IPS DF 4.7 (cell line): Measurements from ENCODE around the gene ZNF582.
"Not testable (repeated sequence)": the region's sequence is repeated elsewhere in the genome, so short reads cannot be mapped to it uniquely, and the experiment has no call there.

ENCODE experiments used
- DNase-seq: peaks from one replicate; pipeline ENCODE4 v3.0.0-alpha.2; 2013; ENCODE audit warnings: low spot score; ENCODE audit errors: extremely low read depth

The ZNF582 gene

GRCh38 chr19:56351208-56351607 is 42.1 kb downstream of the ZNF582 start:
- DNase-seq, result no peak

GRCh38 chr19:56350416-56351045 is 42.8 kb downstream of the ZNF582 start:
- no peak for DNase-seq

GRCh38 chr19:56348289-56348877 is 45.0 kb downstream of the ZNF582 start:
- DNase-seq, result no peak

- DNase-seq, result no peak
Observed at GRCh38 chr19:56347163-56347778, 46.1 kb downstream of the ZNF582 start.

GRCh38 chr19:56341948-56342347 is 51.4 kb downstream of the ZNF582 start:
- DNase-seq, result no peak

- DNase-seq, result not testable (repeated sequence)
Observed at GRCh38 chr19:56339031-56339430, 54.3 kb downstream of the ZNF582 start.

- DNase-seq, result not testable (repeated sequence)
Observed at GRCh38 chr19:56337077-56337476, 56.3 kb downstream of the ZNF582 start.

- DNase-seq, result not testable (repeated sequence)
Observed at GRCh38 chr19:56335371-56335770, 58.0 kb downstream of the ZNF582 start.

- DNase-seq, result no peak
Observed at GRCh38 chr19:56333506-56333905, 59.8 kb downstream of the ZNF582 start.
